Immature natural killer cell (primary cell): Measurements from ENCODE around the gene CD8B2. TPM values are rescaled to one million over a fixed set of nuclear protein-coding genes. Genes with fewer than 3 reads are reported as not detected.
"Not testable (repeated sequence)": the region's sequence is repeated elsewhere in the genome, so short reads cannot be mapped to it uniquely, and the experiment has no call there.

Experiments used
- DNase-seq, 3 donors: peaks; one replicate each; pipeline ENCODE4 v3.0.0; 2022; ENCODE audit warnings: mixed read lengths in 1 of 3
- H3K27ac Mint-ChIP-seq, 6 donors: one replicate each; pipeline ENCODE4 v1.8.0; 2020; ENCODE audit warnings: mixed read lengths in 6 of 6, mild to moderate bottlenecking in 5 of 6, inconsistent platforms in 4 of 6, moderate library complexity in 3 of 6
- H3K27me3 Mint-ChIP-seq, 3 donors: one replicate each; pipeline ENCODE4 v1.8.0; 2020 to 2021; ENCODE audit warnings: low read depth in 3 of 3, mild to moderate bottlenecking in 3 of 3, mixed read lengths in 3 of 3, moderate library complexity in 3 of 3, inconsistent platforms in 1 of 3
- H3K36me3 Mint-ChIP-seq, 3 donors: one replicate each; pipeline ENCODE4 v1.8.0; 2020; ENCODE audit warnings: mixed read lengths in 3 of 3, inconsistent platforms in 2 of 3, mild to moderate bottlenecking in 2 of 3
- H3K4me1 Mint-ChIP-seq, 2 donors: one replicate each; pipeline ENCODE4 v1.8.0; 2020; ENCODE audit warnings: inconsistent platforms in 2 of 2, mild to moderate bottlenecking in 2 of 2, mixed read lengths in 2 of 2, moderate library complexity in 1 of 2
- H3K4me3 Mint-ChIP-seq, 5 donors: one replicate each; pipeline ENCODE4 v1.8.0; 2020; ENCODE audit warnings: mild to moderate bottlenecking in 5 of 5, mixed read lengths in 5 of 5, inconsistent platforms in 3 of 5, moderate library complexity in 3 of 5
- H3K9me3 Mint-ChIP-seq, 6 donors: one replicate each; pipeline ENCODE4 v1.8.0; 2020; ENCODE audit warnings: mild to moderate bottlenecking in 6 of 6, mixed read lengths in 6 of 6, inconsistent platforms in 4 of 6, moderate library complexity in 3 of 6
- polyA plus RNA-seq, 3 donors: library from polyadenylated mRNA; unstranded; fragments of 300-500 nt; fragmentation: Illumina TruSeq; gene quantifications; one replicate each; pipeline ENCODE4 v1.2.3, GENCODE V29; 2021

Gene CD8B2
- polyA plus RNA-seq, 3 donors from 2014 or later: 0.43 to 0.52 TPM; not detected in 1

GRCh38 chr2:106547164-106547903 is 60.2 kb downstream of the CD8B2 start:
- no peaks in the 10 kb centered on the region for H3K9me3 Mint-ChIP-seq
- peaks cover 4 to 16% (median 15%) of the 10 kb centered on the region in 3 donors for H3K27me3 Mint-ChIP-seq
- H3K36me3 Mint-ChIP-seq: no peaks in the 10 kb centered on the region
- H3K4me3 Mint-ChIP-seq: no peak overlapping the region
- peaks cover 2 to 6% of the 10 kb centered on the region in 2 donors for H3K4me1 Mint-ChIP-seq
- no peak for DNase-seq
- no peak overlapping the region for H3K27ac Mint-ChIP-seq

GRCh38 chr2:106551417-106552130 is 64.4 kb downstream of the CD8B2 start:
- Mint-ChIP-seq H3K36me3 (no peaks in the 10 kb centered on the region), H3K9me3 (no peaks in the 10 kb centered on the region), H3K4me1 (no peaks in the 10 kb centered on the region), H3K27me3 (peaks cover 2 to 9% (median 5%) of the 10 kb centered on the region in 3 donors), H3K27ac (no peak overlapping the region), H3K4me3 (no peak overlapping the region)
- no peak for DNase-seq

DNA sequence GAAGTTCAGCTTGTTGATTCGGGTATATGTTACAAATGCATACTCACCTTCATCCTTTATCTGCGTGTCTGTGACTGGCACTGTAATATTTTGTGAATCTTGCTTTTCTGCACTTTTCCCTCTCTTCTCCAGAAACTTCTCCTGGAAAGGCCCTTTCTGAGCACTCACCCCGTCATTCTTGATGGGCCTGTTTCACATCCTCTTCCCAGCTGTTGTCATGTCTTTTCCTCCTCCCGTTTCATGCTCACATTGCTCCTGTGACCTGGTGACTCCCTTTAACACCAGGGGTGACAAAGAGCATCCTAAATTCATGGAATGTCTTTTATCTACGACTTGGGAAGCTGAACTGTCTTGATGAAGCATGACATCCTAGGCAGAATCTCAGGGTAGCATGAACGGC is 65.8 kb downstream of the CD8B2 start:
- H3K27me3 Mint-ChIP-seq: peaks cover 2 to 4% (median 2%) of the 10 kb centered on the region in 3 donors
- H3K36me3 Mint-ChIP-seq: no peaks in the 10 kb centered on the region
- H3K4me3 Mint-ChIP-seq: no peak overlapping the region
- H3K9me3 Mint-ChIP-seq: no peaks in the 10 kb centered on the region
- no peak for DNase-seq
- no peaks in the 10 kb centered on the region for H3K4me1 Mint-ChIP-seq
- H3K27ac Mint-ChIP-seq: no peak overlapping the region

DNA sequence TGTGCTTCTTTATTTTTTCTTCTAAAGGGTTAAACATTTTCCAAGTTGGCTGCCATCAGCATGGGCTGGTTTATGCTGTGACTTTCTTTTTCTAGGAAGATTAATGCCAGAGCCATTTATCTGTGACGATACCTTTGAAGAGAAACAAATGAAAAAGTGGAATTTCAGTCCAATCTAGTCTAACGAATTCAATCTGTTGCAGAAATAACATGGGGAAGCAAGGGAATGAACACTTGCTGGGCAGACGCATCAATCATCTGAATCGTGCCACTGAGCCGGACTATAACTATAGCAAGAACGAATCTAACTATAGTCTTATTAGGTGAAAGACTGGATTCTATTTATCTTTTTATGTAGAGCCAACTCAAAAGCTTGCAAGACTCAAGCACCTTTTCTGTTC is 66.2 kb downstream of the CD8B2 start:
- Mint-ChIP-seq H3K4me3 (no peak overlapping the region), H3K27ac (no peak overlapping the region), H3K27me3 (peaks cover under 1 to 2% (median 2%) of the 10 kb centered on the region in 3 donors), H3K9me3 (no peaks in the 10 kb centered on the region), H3K4me1 (no peaks in the 10 kb centered on the region), H3K36me3 (no peaks in the 10 kb centered on the region)
- no peak for DNase-seq

DNA sequence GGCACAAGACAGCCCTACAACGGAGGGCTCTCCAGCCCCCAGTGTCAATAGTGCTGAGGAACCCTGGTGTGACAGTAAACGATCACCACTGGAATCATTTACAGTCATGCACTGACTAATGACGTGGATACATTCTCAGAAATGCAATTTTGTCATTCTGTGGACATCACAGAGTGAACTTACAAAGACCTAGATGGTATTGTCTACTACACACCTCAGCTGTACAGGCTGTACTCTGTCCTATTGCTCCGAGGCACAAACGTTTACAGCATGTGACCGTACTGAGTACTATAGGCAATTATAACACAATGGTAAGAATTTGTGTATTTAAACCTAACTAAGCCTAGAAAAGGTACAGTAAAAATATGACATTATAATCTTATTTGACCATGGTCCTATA is 67.2 kb downstream of the CD8B2 start:
- no peaks in the 10 kb centered on the region for H3K4me1 Mint-ChIP-seq
- no peak overlapping the region for H3K4me3 Mint-ChIP-seq
- peaks cover 0 to 2% (median 2%) of the 10 kb centered on the region in 3 donors for H3K27me3 Mint-ChIP-seq
- no peak for DNase-seq
- H3K27ac Mint-ChIP-seq: no peak overlapping the region
- H3K36me3 Mint-ChIP-seq: no peaks in the 10 kb centered on the region
- H3K9me3 Mint-ChIP-seq: no peaks in the 10 kb centered on the region

DNA sequence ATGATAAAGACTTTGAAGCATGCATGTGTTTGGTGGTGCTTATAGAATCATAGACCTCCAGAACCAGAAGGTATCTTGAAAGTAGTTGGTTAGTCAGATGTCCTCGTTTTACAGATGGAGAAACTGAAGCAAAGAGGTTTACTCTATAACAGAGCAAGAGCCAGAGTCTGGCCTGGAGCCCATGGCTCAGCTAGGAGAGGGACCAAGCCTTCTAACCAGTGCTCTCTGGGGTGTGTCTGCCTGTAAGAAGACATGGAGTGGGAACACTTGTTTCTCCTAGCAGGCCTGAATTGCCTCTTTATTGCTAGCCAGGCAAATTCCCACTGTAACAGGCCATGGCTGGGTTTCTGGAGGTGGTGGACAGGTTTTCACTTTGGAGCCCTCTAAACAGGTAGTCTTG is 67.9 kb downstream of the CD8B2 start:
- no peak overlapping the region for H3K4me3 Mint-ChIP-seq
- H3K27me3 Mint-ChIP-seq: peaks cover 0 to 5% (median 2%) of the 10 kb centered on the region in 3 donors
- H3K27ac Mint-ChIP-seq: no peak overlapping the region
- DNase-seq: no peak
- H3K36me3 Mint-ChIP-seq: no peaks in the 10 kb centered on the region
- no peaks in the 10 kb centered on the region for H3K9me3 Mint-ChIP-seq
- no peaks in the 10 kb centered on the region for H3K4me1 Mint-ChIP-seq

DNA sequence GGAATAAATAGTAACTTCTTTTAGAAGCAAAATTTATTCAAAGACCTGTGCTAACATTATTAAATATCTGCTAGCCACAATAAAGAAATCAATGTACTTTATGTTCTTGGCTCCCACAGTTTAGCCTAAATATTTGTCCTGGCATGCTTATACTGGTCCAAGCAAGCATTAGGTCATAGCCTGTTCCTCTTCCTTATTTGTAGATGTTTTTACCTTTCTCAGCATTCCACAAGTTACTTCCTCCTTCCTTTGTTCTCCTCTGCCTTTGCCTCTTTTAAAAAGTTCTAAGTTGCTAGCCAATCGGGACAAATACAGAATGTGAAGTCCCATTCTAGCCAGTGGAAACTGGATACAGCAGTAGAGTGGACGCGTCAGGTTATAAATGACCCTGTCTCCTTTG is 72.6 kb downstream of the CD8B2 start:
- H3K9me3 Mint-ChIP-seq, H3K27ac Mint-ChIP-seq, H3K4me3 Mint-ChIP-seq: not testable (repeated sequence)

GRCh38 chr2:106560773-106561172 is 73.6 kb downstream of the CD8B2 start:
- no peaks in the 10 kb centered on the region for H3K4me1 Mint-ChIP-seq
- peaks cover 0 to 3% (median 3%) of the 10 kb centered on the region in 3 donors for H3K27me3 Mint-ChIP-seq
- no peak overlapping the region for H3K4me3 Mint-ChIP-seq
- no peak overlapping the region for H3K27ac Mint-ChIP-seq
- no peak for DNase-seq
- no peaks in the 10 kb centered on the region for H3K9me3 Mint-ChIP-seq
- no peaks in the 10 kb centered on the region for H3K36me3 Mint-ChIP-seq

More for the DNA sequence above, 72.6 kb downstream of the CD8B2 start:
- H3K4me1 Mint-ChIP-seq, DNase-seq, H3K36me3 Mint-ChIP-seq, H3K27me3 Mint-ChIP-seq: not testable (repeated sequence)

DNA sequence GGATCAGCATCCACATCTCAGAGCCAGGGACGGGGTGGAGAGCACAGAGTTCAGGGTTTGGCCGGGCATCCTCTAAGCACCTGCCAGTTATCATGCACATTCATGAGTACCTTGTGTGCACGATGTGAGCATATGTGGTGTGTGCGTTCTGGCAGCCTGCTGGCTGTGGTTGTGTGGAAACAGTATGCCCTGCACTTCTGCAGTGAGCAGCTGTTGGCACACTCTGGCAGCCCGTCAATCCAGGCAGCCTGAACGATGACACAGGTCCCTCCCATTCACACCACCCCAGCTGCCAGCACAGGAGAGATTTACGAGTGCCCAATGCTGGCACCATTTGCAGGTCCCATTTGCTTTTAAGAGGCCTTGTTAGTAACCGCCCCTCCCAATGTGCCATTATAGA is 74.2 kb downstream of the CD8B2 start:
- Mint-ChIP-seq H3K9me3 (no peaks in the 10 kb centered on the region), H3K4me1 (no peaks in the 10 kb centered on the region), H3K36me3 (no peaks in the 10 kb centered on the region), H3K27ac (no peak overlapping the region), H3K4me3 (no peak overlapping the region), H3K27me3 (peaks cover 0 to 5% (median 3%) of the 10 kb centered on the region in 3 donors)
- no peak for DNase-seq

DNA sequence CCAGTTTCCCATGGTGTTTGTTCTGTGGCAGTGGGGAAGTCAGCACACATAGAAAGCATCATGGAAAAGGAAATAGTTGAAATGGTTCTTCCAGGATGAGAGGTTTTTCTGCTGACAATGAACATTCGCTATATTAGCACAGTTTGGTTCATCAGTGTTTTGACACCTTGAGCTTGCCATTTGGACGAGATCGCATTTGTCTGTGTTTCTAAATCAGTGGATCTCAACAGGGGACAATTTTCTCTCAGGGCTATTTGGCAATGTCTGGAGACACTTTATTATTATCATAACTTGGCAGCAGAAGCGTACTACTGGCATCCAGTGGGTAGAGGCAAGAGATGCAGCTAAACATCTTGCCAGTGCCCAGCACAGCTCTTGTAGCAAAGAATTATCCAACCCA is 74.6 kb downstream of the CD8B2 start:
- H3K4me3 Mint-ChIP-seq: no peak overlapping the region
- H3K27ac Mint-ChIP-seq: no peak overlapping the region
- H3K4me1 Mint-ChIP-seq: no peaks in the 10 kb centered on the region
- H3K27me3 Mint-ChIP-seq: peaks cover 0 to 6% (median 3%) of the 10 kb centered on the region in 3 donors
- no peaks in the 10 kb centered on the region for H3K9me3 Mint-ChIP-seq
- DNase-seq: no peak
- no peaks in the 10 kb centered on the region for H3K36me3 Mint-ChIP-seq

GRCh38 chr2:106562268-106563186 is 75.4 kb downstream of the CD8B2 start:
- no peak overlapping the region for H3K4me3 Mint-ChIP-seq

GRCh38 chr2:106563195-106563594 is 76.0 kb downstream of the CD8B2 start:
- Mint-ChIP-seq H3K9me3 (no peaks in the 10 kb centered on the region), H3K27ac (no peak overlapping the region), H3K4me3 (no peak overlapping the region), H3K36me3 (no peaks in the 10 kb centered on the region), H3K27me3 (peaks cover 0 to 6% (median 3%) of the 10 kb centered on the region in 3 donors), H3K4me1 (no peaks in the 10 kb centered on the region)
- no peak for DNase-seq

More at GRCh38 chr2:106562268-106563186, 75.4 kb downstream of the CD8B2 start:
- Mint-ChIP-seq H3K9me3 (no peaks in the 10 kb centered on the region), H3K4me1 (no peaks in the 10 kb centered on the region), H3K27ac (no peak overlapping the region), H3K36me3 (no peaks in the 10 kb centered on the region), H3K27me3 (peaks cover 0 to 6% (median 3%) of the 10 kb centered on the region in 3 donors)
- DNase-seq: no peak

DNA sequence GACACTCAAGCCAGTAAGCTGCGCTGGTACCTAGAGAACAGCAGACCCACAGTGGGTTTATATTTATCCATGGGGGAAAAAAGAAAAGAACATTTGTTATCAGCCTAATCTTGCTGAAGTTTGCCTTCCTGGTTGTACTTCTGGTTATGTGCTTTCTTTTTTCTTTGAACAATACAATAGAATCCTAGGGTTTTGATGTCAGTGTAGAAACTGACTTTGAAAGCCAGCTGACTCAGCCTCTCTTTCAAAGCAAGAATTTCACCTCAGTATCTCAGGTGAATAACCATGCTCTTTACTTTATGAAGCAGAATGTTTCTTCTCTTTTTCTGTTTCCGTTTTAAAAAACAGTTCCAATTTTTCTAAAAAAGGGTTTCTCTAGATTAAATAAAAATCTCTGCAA is 78.4 kb downstream of the CD8B2 start:
- peaks cover 0 to 4% (median 0%) of the 10 kb centered on the region in 3 donors for H3K36me3 Mint-ChIP-seq
- no peak overlapping the region for H3K4me3 Mint-ChIP-seq
- H3K27me3 Mint-ChIP-seq: peaks cover 0 to 9% (median 7%) of the 10 kb centered on the region in 3 donors
- H3K9me3 Mint-ChIP-seq: no peaks in the 10 kb centered on the region
- DNase-seq: no peak
- no peak overlapping the region for H3K27ac Mint-ChIP-seq
- no peaks in the 10 kb centered on the region for H3K4me1 Mint-ChIP-seq

DNA sequence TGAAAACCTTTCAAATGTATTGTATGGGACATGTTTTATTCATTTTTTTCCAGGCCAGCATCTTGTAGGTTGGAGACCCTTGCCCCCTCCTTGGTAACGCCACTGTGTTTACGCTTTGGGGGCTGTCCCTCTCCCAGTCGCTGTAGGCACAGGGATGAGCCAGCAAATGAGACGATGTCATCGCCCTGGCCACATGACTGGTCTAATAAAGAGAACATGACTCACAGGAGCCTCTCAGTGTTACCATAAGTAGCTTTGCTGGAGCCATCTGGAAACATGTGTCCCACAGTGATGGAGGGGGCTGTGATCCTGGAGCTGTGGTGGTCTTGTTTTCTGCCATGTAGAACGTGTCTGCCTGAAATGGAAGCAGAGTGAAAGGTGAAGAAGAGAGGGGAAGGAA is 78.9 kb downstream of the CD8B2 start:
- no peak overlapping the region for H3K4me3 Mint-ChIP-seq
- DNase-seq: no peak
- peaks cover 0 to 10% (median 8%) of the 10 kb centered on the region in 3 donors for H3K27me3 Mint-ChIP-seq
- no peaks in the 10 kb centered on the region for H3K4me1 Mint-ChIP-seq
- H3K36me3 Mint-ChIP-seq: peaks cover 0 to 4% (median 0%) of the 10 kb centered on the region in 3 donors
- no peak overlapping the region for H3K27ac Mint-ChIP-seq
- no peaks in the 10 kb centered on the region for H3K9me3 Mint-ChIP-seq
